OCI-LY7 (cell line): ENCODE measurements around the gene DGKD.

Experiments used
- CTCF ChIP-seq: fragments of 200-600 bp; sonication (generic); conservative IDR thresholded peaks from 2 replicates; pipeline ENCODE4 v1.5.1; 2014; ENCODE audit warnings: mild to moderate bottlenecking, antibody characterized with exemption, low read length, moderate library complexity, mixed read lengths
- EZH2phosphoT487 ChIP-seq: fragments of 200-600 bp; sonication (generic); IDR thresholded peaks from 2 replicates; pipeline ENCODE4 v1.6.1; 2018; ENCODE audit warnings: low read depth, borderline replicate concordance, mild to moderate bottlenecking, mixed run types, antibody characterized with exemption, low read length, moderate library complexity, mixed read lengths

DNA sequence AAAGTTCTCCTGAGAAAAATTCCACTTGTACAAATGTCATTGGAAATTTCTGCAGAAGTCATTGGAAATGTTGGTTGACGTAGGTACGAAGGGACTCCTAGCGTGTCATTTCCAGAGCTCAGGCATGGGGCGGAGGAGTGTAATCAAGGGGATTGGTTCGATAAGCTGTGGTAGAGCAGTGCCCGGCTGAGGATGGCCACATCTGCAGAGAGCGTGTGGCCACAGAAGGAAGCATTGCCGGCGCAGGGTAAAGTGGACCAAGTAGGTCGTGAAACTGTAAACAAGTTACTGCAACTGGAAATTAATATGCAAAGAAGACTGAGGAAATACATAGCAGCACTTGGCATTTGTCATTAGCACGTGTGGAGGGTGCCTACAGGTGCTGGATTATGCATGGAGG, 101.8 kb downstream of the DGKD start:
- no peak for TF ChIP-seq CTCF
- no peak for TF ChIP-seq EZH2phosphoT487
